Forelimb muscle (tissue), 1 donor: ENCODE results near the gene INO80D. TPM values are rescaled to one million over a fixed set of nuclear protein-coding genes. Genes with fewer than 3 reads are reported as not detected.

ENCODE experiments used
- polyA plus RNA-seq: library from polyadenylated mRNA; unstranded; fragments of 120-200 nt; gene quantifications from one replicate; pipeline ENCODE4 v1.2.1, GENCODE V29; 2013; ENCODE audit not compliant: insufficient read length

INO80D gene
- polyA plus RNA-seq, 1 donor, result 8.6 TPM

Other genes with a start within 250 kb of the INO80D start
- gene NDUFS1, start 73.3 kb upstream of the INO80D start, polyA plus RNA-seq, result 65.0 TPM
- 1,069 TPM for gene EEF1B2, start 73.7 kb upstream of the INO80D start, polyA plus RNA-seq
- 11.0 TPM for gene ZDBF2, start 188.5 kb upstream of the INO80D start, polyA plus RNA-seq